WERI-Rb-1 (cell line): ENCODE measurements around the gene HIPK2.

Experiments
- DNase-seq: peaks from one replicate; pipeline ENCODE4 v3.0.0-alpha.2; 2020
- H3K27ac ChIP-seq: fragments of 250-450 bp; sonication (Bioruptor Pico); 2 replicates; pipeline ENCODE4 v1.5.1; 2020; ENCODE audit warnings: mild to moderate bottlenecking, moderate library complexity
- H3K27me3 ChIP-seq: fragments of 250-450 bp; sonication (Bioruptor Pico); 2 replicates; pipeline ENCODE4 v1.5.1; 2021; ENCODE audit warnings: mild to moderate bottlenecking, low read depth, moderate library complexity; ENCODE audit not compliant: insufficient read depth, severe bottlenecking
- H3K36me3 ChIP-seq: fragments of 250-450 bp; sonication (Bioruptor Pico); 2 replicates; pipeline ENCODE4 v1.5.1; 2020; ENCODE audit warnings: mild to moderate bottlenecking, moderate library complexity
- H3K4me3 ChIP-seq: 2 replicates; pipeline ENCODE4 v1.5.1; 2011; ENCODE audit warnings: low read depth, mild to moderate bottlenecking, control low read depth, low read length
- H3K9me3 ChIP-seq: fragments of 250-450 bp; sonication (Bioruptor Pico); 2 replicates; pipeline ENCODE4 v1.5.1; 2021; ENCODE audit warnings: mild to moderate bottlenecking, moderate library complexity; ENCODE audit not compliant: severe bottlenecking
- TF ChIP-seq, protein P1 (sequence below): IDR thresholded peaks from 2 replicates; pipeline ENCODE4 v1.5.1; 2011; ENCODE audit warnings: low read depth, mild to moderate bottlenecking, control low read depth, inconsistent platforms, low read length

Gene HIPK2

DNA sequence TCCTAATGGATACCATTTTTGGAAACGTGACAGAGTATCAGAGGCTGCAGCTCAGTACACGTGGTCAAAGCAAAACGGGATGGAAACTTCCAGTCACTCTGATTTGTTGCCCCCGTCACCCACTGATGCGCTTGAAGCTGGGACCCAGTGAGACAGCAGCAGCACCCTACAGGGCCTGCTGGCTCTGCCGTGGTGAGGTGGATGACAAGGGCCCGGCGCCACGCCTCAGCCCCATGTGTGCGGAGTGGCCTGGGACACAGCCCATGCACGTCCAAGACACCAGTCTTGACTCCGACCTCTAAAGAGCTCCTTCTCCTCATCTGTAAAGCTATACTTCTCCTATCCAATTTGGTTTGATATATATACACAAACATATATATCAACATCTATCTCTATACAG, 215.3 kb downstream of the HIPK2 start:
- TF ChIP-seq, protein P1, sequence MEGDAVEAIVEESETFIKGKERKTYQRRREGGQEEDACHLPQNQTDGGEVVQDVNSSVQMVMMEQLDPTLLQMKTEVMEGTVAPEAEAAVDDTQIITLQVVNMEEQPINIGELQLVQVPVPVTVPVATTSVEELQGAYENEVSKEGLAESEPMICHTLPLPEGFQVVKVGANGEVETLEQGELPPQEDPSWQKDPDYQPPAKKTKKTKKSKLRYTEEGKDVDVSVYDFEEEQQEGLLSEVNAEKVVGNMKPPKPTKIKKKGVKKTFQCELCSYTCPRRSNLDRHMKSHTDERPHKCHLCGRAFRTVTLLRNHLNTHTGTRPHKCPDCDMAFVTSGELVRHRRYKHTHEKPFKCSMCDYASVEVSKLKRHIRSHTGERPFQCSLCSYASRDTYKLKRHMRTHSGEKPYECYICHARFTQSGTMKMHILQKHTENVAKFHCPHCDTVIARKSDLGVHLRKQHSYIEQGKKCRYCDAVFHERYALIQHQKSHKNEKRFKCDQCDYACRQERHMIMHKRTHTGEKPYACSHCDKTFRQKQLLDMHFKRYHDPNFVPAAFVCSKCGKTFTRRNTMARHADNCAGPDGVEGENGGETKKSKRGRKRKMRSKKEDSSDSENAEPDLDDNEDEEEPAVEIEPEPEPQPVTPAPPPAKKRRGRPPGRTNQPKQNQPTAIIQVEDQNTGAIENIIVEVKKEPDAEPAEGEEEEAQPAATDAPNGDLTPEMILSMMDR = no peak
- H3K4me3 ChIP-seq = no peak overlapping the region
- no peaks in the 10 kb centered on the region for H3K27me3 ChIP-seq
- H3K27ac ChIP-seq = no peak overlapping the region
- DNase-seq = no peak
- no peaks in the 10 kb centered on the region for H3K9me3 ChIP-seq
- no peaks in the 10 kb centered on the region for H3K36me3 ChIP-seq

DNA sequence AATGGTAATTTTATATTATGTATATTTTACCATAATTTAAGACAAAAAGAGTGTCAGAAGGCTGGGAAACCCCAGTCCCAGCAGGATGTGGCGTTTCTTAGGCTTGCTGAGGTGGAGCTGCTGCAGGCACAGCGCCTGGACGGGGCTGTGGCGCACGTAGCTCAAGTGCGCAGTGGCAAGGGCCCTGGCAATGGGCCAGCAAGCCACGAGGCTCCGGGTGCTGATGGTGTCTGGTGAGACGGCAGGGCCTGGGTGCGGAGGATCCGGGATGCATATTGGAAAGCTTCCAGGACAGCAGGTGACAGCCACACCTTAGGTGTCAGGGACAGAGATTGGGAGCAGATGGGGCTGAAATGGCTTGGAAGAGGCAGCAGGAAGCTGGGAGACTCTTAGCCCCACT, 217.1 kb downstream of the HIPK2 start:
- TF ChIP-seq, protein P1 = no peak

DNA sequence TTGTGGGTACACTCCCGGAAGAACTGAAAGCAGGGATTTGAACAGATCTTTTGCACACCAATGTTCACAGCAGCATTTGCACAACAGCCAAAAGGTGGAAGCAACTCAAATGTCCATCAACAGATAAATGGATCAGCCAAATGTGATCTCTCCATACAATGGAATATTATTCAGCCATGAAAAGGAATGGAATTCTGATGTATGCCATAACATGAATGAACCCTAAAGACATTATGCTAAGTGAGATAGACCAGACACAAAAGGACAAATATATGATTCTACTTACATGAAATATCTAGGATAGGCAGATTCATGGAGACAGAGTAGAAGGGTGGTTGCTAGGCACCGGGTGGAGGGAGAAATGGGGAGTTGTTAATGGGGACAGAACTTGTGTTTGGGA, 217.6 kb downstream of the HIPK2 start:
- Histone ChIP-seq H3K27ac (no peak overlapping the region), H3K9me3 (no peaks in the 10 kb centered on the region), H3K4me3 (no peak overlapping the region), H3K36me3 (no peaks in the 10 kb centered on the region), H3K27me3 (no peaks in the 10 kb centered on the region)
- no peak for DNase-seq
- TF ChIP-seq, protein P1 = no peak

More for the DNA sequence above, 217.1 kb downstream of the HIPK2 start:
- Histone ChIP-seq H3K4me3 (no peak overlapping the region), H3K27me3 (no peaks in the 10 kb centered on the region), H3K9me3 (no peaks in the 10 kb centered on the region), H3K27ac (no peak overlapping the region), H3K36me3 (no peaks in the 10 kb centered on the region)
- no peak for DNase-seq

DNA sequence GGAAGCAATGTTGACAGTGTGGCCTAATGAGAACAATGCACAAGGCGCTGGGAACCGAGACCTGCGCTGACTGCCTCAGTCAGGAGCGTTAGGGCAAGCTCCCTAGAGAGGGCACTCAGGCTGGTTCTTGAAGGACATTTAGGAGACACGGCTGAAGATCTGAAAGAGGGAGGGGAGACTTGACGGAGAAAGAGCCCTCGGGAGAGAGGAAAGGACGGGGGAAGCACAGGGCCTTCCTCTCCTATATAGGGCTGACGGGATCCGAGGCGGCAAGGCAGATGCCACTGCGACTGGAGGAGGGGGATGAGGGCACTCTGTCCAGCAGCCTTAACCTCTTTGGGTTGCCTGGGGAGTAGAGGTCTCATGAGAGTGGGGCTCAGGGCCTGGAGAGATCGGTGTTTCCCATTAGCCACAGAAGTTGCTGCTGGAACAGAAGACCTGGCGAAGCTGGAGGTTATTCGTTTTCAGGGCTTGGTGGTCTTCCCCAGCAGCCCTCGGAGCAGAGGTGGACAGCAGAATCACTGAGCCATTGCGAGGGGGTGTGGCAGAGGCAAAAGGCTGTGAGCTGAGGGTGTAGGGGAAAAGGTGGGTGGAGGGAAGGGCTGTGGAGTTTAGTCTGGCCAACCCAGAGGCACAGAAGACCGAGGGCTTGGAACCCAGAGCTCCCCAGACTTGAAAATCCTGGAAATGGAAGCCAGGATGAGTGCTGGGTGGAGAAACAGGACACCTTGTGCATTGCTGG, 218.3 kb downstream of the HIPK2 start:
- H3K27ac ChIP-seq = no peak overlapping the region
- TF ChIP-seq, protein P1 = no peak
- no peaks in the 10 kb centered on the region for H3K27me3 ChIP-seq
- no peaks in the 10 kb centered on the region for H3K9me3 ChIP-seq
- no peaks in the 10 kb centered on the region for H3K36me3 ChIP-seq
- no peak overlapping the region for H3K4me3 ChIP-seq
- no peak for DNase-seq

DNA sequence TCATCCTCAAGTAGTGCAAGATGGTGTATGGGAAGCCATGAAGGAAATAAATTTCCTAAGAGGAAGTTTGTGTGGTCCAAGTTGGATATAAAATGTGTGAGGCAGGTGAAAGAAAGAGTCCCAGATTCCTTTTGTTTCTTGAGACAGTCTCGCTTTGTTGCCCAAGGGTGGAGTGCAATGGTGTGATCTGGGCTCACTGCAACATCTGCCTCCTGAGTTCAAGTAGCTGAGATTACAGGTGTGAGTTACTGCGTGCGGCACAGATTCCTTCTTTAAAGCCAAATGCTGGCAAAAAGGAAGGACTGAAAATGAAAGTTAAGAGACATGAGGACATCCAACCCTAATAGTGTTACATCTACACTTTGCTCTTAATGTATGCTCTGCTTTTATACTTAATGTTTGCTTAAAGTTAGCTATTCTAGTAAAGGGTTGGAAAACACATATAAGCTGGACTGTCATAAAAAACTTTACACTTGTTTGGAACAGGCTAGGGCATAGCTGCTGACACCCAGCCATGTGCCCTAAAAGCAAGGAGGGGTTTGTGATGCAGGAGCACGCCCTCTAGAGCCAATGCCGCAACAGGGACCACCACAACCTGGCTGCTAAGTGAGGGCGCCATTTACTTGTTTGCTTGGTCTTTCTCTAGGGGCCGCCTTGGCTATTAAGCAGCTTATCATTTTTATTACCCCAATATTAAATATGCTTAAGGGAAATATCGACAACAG, 219.8 kb downstream of the HIPK2 start:
- H3K27ac ChIP-seq = no peak overlapping the region
- TF ChIP-seq, protein P1 = peak; percentile 24; the same call in 1 of the 2 replicates
- H3K27me3 ChIP-seq = no peaks in the 10 kb centered on the region
- no peak for DNase-seq
- H3K9me3 ChIP-seq = no peaks in the 10 kb centered on the region
- no peaks in the 10 kb centered on the region for H3K36me3 ChIP-seq
- no peak overlapping the region for H3K4me3 ChIP-seq
